GM19467 (cell line): ENCODE measurements around the gene TCF7L2.

Experiments used
- ATAC-seq: cut with Tn5 transposase; IDR thresholded peaks from one replicate; pipeline ENCODE4 v1.9.1; 2021; ENCODE audit warnings: mild to moderate bottlenecking, moderate library complexity; ENCODE audit not compliant: unreplicated experiment

TCF7L2 gene

DNA sequence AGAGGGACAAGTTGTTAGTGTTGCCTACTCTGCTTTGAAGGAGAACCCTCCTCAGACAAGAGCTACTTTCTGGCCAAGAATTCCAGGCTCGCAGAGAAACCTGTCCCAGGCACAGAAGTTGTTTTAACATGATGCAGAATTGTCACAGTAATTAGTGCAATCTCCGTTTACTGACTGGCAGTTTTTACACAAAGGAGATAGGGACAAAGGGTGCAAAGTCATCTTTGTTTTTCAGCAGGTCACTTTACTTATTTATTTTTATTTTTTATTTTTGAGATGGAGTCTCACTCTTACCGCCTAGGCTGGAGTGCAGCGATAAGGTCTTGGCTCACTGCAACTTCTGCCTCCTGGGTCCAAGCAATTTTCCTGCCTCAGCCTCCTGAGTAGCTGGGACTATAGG lies 12.3 kb downstream of the TCF7L2 start:
- no peak for ATAC-seq

DNA sequence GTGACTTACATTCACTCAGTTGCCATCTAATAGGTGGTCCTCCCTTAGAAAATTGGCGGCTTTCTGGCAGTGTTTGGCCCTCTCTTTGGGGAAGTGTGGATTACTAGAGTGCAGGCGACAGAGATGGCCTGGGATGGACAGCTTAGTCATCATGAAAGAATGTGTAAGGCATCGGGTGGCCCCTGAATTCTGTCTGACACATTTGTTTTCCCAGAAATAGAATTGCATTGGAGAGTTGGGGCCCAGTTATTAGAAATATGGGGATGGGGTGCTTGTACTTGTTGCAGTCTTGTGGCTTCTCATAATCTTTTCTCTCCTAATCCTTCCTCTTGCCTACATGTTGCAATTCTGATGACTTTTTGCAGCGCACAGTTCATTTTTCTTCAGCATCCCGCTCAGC lies 13.8 kb downstream of the TCF7L2 start:
- ATAC-seq, result no peak

GRCh38 chr10:112964482-112964881 lies 14.4 kb downstream of the TCF7L2 start:
- ATAC-seq, result no peak

- no peak for ATAC-seq
Observed at GRCh38 chr10:112966194-112966855, 16.3 kb downstream of the TCF7L2 start.

DNA sequence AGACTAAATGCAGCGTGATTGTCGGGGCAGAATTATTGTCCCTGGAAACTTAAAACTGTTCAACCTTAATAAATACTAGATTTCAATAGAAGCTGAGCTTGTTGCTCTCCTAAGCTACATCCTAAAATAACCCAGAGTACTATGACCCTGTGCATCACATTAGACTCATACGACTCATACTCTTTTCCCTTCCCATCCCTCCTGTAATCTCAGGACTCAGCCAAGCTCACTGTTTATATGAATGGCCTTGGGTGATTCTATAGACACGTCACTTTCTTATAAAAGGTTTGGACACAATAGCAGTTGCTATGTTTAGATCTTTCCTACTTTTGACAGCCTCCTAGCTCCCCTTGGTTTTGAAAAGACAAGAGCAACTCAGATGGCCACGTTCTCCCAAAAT lies 17.2 kb downstream of the TCF7L2 start:
- no peak for ATAC-seq

- no peak for ATAC-seq
Observed at GRCh38 chr10:112969131-112969530, 19.1 kb downstream of the TCF7L2 start.

- no peak for ATAC-seq
Observed at GRCh38 chr10:112969542-112969941, 19.5 kb downstream of the TCF7L2 start.

DNA sequence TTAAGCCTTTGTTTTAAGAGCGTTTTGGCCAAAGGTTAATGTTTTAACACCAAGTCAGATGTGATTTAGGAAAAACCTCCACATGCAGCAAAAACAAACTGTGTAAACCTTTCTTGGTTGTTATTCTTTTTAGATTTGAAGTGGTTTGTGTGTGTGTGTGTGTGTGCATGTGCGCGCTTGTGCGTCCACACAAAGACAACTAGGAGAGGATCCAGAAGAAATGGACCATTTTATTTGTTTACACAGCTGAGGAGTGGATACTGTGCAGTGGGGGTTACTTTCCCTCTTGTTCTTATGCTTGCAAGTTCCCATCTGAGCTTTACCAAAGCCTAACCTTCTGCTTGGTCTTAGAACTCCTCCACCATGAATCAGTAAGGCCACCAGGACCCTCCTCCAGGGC lies 20.0 kb downstream of the TCF7L2 start:
- ATAC-seq, result no peak

- no peak for ATAC-seq
Observed at GRCh38 chr10:112972606-112973005, 22.6 kb downstream of the TCF7L2 start.

- ATAC-seq, result no peak
Observed at GRCh38 chr10:112973046-112973445, 23.0 kb downstream of the TCF7L2 start.

DNA sequence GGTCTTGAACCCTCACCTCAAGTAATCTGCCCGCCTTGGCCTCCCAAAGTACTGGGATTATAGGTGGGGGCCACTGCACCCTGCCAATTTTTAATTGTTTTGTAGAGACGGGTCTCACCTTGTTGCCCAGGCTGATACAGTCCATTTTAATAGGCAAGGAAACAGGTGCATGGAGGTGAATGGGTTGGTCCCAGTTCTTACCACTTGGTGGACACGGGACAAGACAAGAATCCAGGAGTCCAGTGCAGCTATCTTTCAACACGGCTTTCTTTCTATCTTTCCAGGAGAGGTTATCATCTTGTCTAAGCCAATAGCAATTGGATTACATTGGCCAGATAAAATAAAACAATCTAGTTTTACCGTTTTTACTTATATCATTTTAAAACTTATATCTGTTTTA lies 23.8 kb downstream of the TCF7L2 start:
- no peak for ATAC-seq

GRCh38 chr10:112977426-112977898 lies 27.4 kb downstream of the TCF7L2 start:
- ATAC-seq, result no peak

GRCh38 chr10:112979927-112980326 lies 29.9 kb downstream of the TCF7L2 start:
- ATAC-seq, result no peak

DNA sequence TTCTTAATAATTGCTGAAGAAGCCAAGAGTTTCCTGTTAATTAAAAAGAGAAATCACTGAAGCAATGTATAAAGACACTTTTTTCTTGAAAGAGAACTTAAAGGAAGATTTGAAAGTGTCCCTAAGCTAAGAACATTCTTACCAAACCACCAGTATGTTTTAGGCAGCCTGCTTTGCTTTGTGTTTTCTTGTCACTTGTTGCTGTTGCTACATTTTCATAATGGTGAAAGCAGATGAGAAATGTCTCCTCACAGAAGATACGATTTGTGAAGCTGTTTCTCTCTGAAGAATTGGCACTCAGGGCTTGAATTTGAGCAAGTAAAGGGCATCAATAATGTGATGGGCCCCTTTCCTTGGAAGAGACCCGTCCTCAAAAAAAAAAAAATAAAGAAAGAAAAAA lies 30.9 kb downstream of the TCF7L2 start:
- ATAC-seq, result no peak

DNA sequence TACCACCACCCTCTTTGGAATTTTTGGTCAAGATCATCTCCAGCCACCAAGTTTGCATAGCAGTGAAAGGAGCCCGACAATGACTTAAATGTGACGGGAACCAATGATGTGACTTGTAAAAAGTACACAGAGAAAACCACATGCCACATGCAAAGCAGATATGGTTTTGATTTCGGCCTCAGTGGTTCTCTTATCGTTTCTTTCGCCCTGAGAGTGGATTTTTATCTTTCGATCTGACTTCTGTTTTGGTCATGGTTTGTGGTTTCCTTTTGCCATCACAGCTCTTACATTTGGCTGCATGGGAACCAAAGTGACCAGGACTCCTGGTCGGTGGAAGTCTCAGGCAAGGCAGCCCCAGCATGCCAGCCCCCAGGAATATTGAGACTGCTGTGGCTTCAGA lies 31.5 kb downstream of the TCF7L2 start:
- peak; percentile 95 for ATAC-seq

GRCh38 chr10:112983444-112984056 lies 33.5 kb downstream of the TCF7L2 start:
- no peak for ATAC-seq

GRCh38 chr10:112984756-112985155 lies 34.7 kb downstream of the TCF7L2 start:
- no peak for ATAC-seq

DNA sequence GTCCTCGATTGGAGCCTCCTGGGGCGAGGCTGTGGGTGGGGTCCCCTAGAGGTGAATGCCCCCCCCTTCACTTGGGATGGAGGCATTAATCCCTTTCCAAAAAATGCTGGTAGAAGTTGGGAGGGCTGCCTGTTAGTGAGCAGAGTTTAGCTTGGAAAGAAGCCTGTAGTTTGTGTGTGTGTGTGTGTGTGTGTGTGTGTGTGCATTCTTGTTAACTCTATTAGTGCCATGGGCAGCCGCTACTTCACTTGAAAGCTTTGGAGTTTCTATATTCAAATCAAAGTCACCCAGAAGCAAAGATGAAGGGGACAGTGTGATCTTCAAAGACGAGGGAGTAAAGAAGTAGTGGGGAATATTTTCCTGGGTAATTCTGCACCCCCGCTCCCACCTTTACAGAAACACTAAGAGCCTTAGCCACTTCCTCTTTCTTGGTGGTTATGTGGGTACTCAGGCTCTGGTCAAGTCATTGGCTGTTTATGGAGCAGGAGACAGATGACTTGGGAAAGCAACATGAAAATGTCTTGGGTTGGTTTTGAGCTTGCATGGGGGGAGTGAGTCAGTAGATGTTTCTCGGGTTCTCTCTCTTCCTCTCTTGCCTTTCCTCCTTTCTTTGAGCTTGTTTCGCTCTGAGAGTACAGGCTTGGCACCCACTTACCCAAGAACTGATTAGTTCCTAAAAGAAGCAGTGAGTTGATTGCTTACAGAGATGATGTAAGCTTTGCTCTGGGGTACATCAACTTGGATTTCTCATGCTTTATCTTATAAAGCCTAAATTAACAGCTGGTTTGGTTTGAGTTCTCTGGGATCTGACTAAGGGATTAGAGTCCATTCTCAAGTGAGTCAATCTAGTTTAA lies 35.9 kb downstream of the TCF7L2 start:
- ATAC-seq, result no peak

DNA sequence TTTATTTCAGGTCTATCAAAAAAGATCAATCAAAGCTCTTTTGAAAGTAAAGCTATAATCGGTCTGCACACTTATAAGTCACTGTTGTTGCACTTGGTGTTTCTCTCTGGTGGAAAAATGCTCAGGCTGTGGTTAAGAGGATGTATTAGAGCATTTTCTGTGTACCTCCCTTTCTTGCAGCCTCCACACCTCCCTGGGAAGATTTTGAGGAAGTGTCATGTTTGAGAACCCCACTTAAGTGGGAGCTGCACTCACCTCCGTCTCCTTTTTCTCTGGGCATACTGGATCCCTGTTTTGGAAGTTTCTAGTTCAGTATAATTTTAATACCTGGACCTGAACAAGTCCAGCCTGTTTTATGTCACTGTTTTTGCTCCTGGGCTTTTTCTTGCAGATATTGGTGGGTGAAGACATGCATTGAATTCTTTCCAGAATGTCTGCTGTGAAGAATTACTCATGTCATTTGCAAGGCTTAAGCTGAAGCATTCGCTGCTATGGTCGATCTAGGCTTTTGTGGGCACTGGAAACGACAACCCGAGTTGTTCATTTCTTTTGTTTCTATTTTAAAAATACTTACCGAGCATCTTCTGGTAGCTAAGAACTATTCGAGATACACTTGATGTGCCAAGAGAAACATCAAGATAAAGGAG lies 36.6 kb downstream of the TCF7L2 start:
- no peak for ATAC-seq

GRCh38 chr10:112988839-112989406 lies 38.9 kb downstream of the TCF7L2 start:
- no peak for ATAC-seq

DNA sequence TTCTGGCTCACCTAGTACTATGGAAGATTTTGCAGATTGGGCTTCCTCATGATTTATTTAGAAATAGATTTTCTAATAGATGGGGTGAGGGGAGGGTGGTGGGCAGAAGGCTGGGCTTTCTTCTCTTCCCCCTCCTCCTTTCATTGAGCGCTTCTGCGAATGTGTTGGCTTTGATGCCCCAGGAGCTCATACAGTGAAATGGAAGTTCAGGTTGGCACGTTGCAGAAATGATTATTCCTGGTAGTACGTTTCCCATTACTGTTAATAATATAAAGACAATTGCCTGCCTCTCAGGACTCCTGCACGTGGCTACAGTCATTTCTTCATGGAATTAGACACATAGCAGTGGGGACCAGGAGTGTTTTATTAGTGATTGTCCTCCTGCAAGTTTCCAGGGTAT lies 39.8 kb downstream of the TCF7L2 start:
- no peak for ATAC-seq
